IPS DF 6.9 (cell line): ENCODE data around the gene SCAMP4.

ENCODE experiments used
- DNase-seq: peaks from one replicate; pipeline ENCODE4 v3.0.0-alpha.2; 2013; ENCODE audit warnings: low read depth, low spot score
- H3K27ac ChIP-seq: one replicate; pipeline ENCODE4 v1.5.1; 2013; ENCODE audit warnings: low read length, control low read depth
- H3K27me3 ChIP-seq: 2 replicates; pipeline ENCODE4 v1.6.1; 2013; ENCODE audit warnings: mild to moderate bottlenecking, low read length; ENCODE audit not compliant: control insufficient read depth, insufficient read depth
- H3K36me3 ChIP-seq: 2 replicates; pipeline ENCODE4 v1.6.1; 2013; ENCODE audit warnings: low read length; ENCODE audit not compliant: control insufficient read depth, insufficient read depth
- H3K4me1 ChIP-seq: 2 replicates; pipeline ENCODE4 v1.6.1; 2013; ENCODE audit warnings: low read length; ENCODE audit not compliant: control insufficient read depth, insufficient read depth
- H3K4me3 ChIP-seq: 2 replicates; pipeline ENCODE4 v1.5.1; 2013; ENCODE audit warnings: mild to moderate bottlenecking, low read length
- H3K9me3 ChIP-seq: 2 replicates; pipeline ENCODE4 v1.6.1; 2013; ENCODE audit warnings: low read length, inconsistent platforms; ENCODE audit not compliant: control insufficient read depth, insufficient read depth
- WGBS: extraction: QIAGEN DNeasy Blood & Tissue Kit; methylation state at CpG from one replicate; pipeline ENCODE4 v1.1.7; 2013; ENCODE audit warnings: mixed read lengths, missing lambda C conversion rate; ENCODE audit not compliant: insufficient read length, insufficient coverage; 5-methylcytosine and 5-hydroxymethylcytosine counted together

SCAMP4 gene

GRCh38 chr19:1956868-1957492 lies 51.8 kb downstream of the SCAMP4 start:
- Histone ChIP-seq H3K4me3 (no peak overlapping the region), H3K27ac (no peak overlapping the region), H3K9me3 (no peaks in the 10 kb centered on the region), H3K27me3 (no peaks in the 10 kb centered on the region), H3K36me3 (no peaks in the 10 kb centered on the region; the same call in 1 of the 2 replicates), H3K4me1 (no peaks in the 10 kb centered on the region; the same call in 1 of the 2 replicates)
- DNase-seq = no peak
- WGBS = no CpG with 5 or more reads among the region's 28 CpGs

- no CpG with 5 or more reads among the region's 40 CpGs for WGBS
- Histone ChIP-seq H3K4me1 (no peaks in the 10 kb centered on the region; the same call in 1 of the 2 replicates), H3K36me3 (peaks cover under 1% of the 10 kb centered on the region; the same call in 1 of the 2 replicates), H3K4me3 (no peak overlapping the region), H3K27ac (no peak overlapping the region), H3K9me3 (no peaks in the 10 kb centered on the region), H3K27me3 (no peaks in the 10 kb centered on the region)
- no peak for DNase-seq
Measured at GRCh38 chr19:1957562-1958248, 52.5 kb downstream of the SCAMP4 start.

- Histone ChIP-seq H3K27ac (no peak overlapping the region), H3K36me3 (peaks cover 2% of the 10 kb centered on the region; the same call in 1 of the 2 replicates)
Measured at GRCh38 chr19:1959928-1960589, 54.9 kb downstream of the SCAMP4 start.

GRCh38 chr19:1961000-1961883 lies 56.0 kb downstream of the SCAMP4 start:
- H3K4me1 ChIP-seq = no peaks in the 10 kb centered on the region; the same call in 1 of the 2 replicates
- peaks cover 2% of the 10 kb centered on the region; the same call in 1 of the 2 replicates for H3K36me3 ChIP-seq
- H3K9me3 ChIP-seq = no peaks in the 10 kb centered on the region
- no peak for DNase-seq
- no peaks in the 10 kb centered on the region for H3K27me3 ChIP-seq
- H3K4me3 ChIP-seq = no peak overlapping the region
- no peak overlapping the region for H3K27ac ChIP-seq
- WGBS = no CpG with 5 or more reads among the region's 42 CpGs

More at GRCh38 chr19:1959928-1960589, 54.9 kb downstream of the SCAMP4 start:
- WGBS = no CpG with 5 or more reads among the region's 32 CpGs
- no peak overlapping the region for H3K4me3 ChIP-seq
- no peaks in the 10 kb centered on the region for H3K27me3 ChIP-seq
- DNase-seq = no peak
- no peaks in the 10 kb centered on the region; the same call in 1 of the 2 replicates for H3K4me1 ChIP-seq
- no peaks in the 10 kb centered on the region for H3K9me3 ChIP-seq

- H3K36me3 ChIP-seq = peaks cover 2% of the 10 kb centered on the region; the same call in 1 of the 2 replicates
- H3K27ac ChIP-seq = no peak overlapping the region
- H3K9me3 ChIP-seq = no peaks in the 10 kb centered on the region
- no peak for DNase-seq
- H3K27me3 ChIP-seq = no peaks in the 10 kb centered on the region
- no peak overlapping the region for H3K4me3 ChIP-seq
- WGBS = no CpG with 5 or more reads among the region's 23 CpGs
- H3K4me1 ChIP-seq = no peaks in the 10 kb centered on the region; the same call in 1 of the 2 replicates
Measured at GRCh38 chr19:1962674-1963073, 57.5 kb downstream of the SCAMP4 start.

- no peak for DNase-seq
- Histone ChIP-seq H3K27me3 (no peaks in the 10 kb centered on the region), H3K4me3 (no peak overlapping the region), H3K9me3 (no peaks in the 10 kb centered on the region), H3K27ac (no peak overlapping the region), H3K4me1 (no peaks in the 10 kb centered on the region), H3K36me3 (peaks cover 10% of the 10 kb centered on the region; the same call in 1 of the 2 replicates)
- no CpG with 5 or more reads among the region's 26 CpGs for WGBS
Measured at GRCh38 chr19:1967087-1967608, 61.9 kb downstream of the SCAMP4 start.

- Histone ChIP-seq H3K4me3 (no peak overlapping the region), H3K36me3 (peaks cover 8% of the 10 kb centered on the region; the same call in 1 of the 2 replicates), H3K4me1 (no peaks in the 10 kb centered on the region), H3K9me3 (no peaks in the 10 kb centered on the region), H3K27me3 (no peaks in the 10 kb centered on the region), H3K27ac (no peak overlapping the region)
- no peak for DNase-seq
- WGBS = no CpG with 5 or more reads among the region's 34 CpGs
Measured at GRCh38 chr19:1968279-1969175, 63.3 kb downstream of the SCAMP4 start.

- Histone ChIP-seq H3K4me3 (no peak overlapping the region), H3K9me3 (no peaks in the 10 kb centered on the region), H3K27me3 (no peaks in the 10 kb centered on the region), H3K36me3 (peaks cover 9% of the 10 kb centered on the region; the same call in 1 of the 2 replicates), H3K4me1 (no peaks in the 10 kb centered on the region), H3K27ac (no peak overlapping the region)
- no CpG with 5 or more reads among the region's 49 CpGs for WGBS
- no peak for DNase-seq
Measured at GRCh38 chr19:1969176-1970002, 64.2 kb downstream of the SCAMP4 start.
